ENCODE results near the gene GABRB3.

DNA sequence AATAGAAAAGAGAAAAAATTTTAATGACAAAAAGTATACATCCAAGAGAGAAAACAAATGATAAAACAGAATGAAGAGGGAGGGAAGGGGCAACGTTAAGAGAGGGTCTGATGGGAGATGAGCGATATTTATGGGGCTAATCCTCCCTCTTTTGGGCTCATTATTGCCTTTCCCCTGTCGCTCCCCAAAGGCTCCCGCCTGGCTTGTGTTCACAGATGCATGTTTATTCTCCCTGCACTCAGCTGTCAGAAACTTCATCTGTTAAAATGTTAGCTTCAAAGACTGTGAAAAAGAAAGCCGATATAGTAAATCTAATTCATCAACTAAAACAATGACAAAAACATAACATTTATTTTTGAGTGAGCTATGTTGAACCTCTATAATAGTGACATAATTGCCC is 74.3 kb downstream of the GABRB3 start:
- TF ChIP-seq CTCF (IDR thresholded peaks at IDR 0.05; ENCODE audit: low read depth, low read length, poor library complexity, severe bottlenecking) (no peak), EZH2phosphoT487 (IDR thresholded peaks at IDR 0.05; ENCODE audit: borderline replicate concordance, low read length) (no peak)

Data from DOHH2 (cell line).